Thoracic aorta (tissue), 2 donors: ENCODE measurements around the gene ZNF169. TPM values are rescaled to one million over a fixed set of nuclear protein-coding genes. Genes with fewer than 3 reads are reported as not detected.

Source experiments
- ATAC-seq: fragments of 150-250 bp; one replicate; pipeline ENCODE4 v1.8.0; 2017; ENCODE audit warnings: low read depth; ENCODE audit not compliant: insufficient number of reproducible peaks, low FRiP score
- DNase-seq: peaks from one replicate; pipeline ENCODE4 v3.0.0-alpha.2; 2020; ENCODE audit warnings: low spot score
- H3K27ac ChIP-seq, 2 donors: fragments of 200-600 bp; sonication (generic); 1 replicate in 1 of 2; 2 replicates in 1 of 2; pipeline ENCODE4 v1.5.1; 2016; ENCODE audit warnings: mild to moderate bottlenecking in 2 of 2, moderate library complexity in 2 of 2
- H3K27me3 ChIP-seq: fragments of 200-600 bp; sonication (generic); replicated peaks from 2 replicates; pipeline ENCODE4 v1.6.0; 2016; ENCODE audit warnings: mild to moderate bottlenecking; ENCODE audit not compliant: insufficient read depth
- H3K36me3 ChIP-seq: fragments of 200-600 bp; sonication (generic); one replicate; pipeline ENCODE4 v1.5.1; 2016
- H3K4me1 ChIP-seq, 2 donors: fragments of 200-600 bp; sonication (generic); 1 replicate in 1 of 2; 2 replicates in 1 of 2; pipeline versions ENCODE4 v1.5.1 to v1.6.0; 2016; ENCODE audit warnings: low read depth in 2 of 2, mild to moderate bottlenecking in 1 of 2; ENCODE audit not compliant: control insufficient read depth in 1 of 2
- H3K4me3 ChIP-seq: fragments of 200-600 bp; sonication (generic); 2 replicates; pipeline ENCODE4 v1.5.1; 2016; ENCODE audit warnings: mild to moderate bottlenecking
- H3K9me3 ChIP-seq: fragments of 200-600 bp; sonication (generic); 2 replicates; pipeline ENCODE4 v1.5.1; 2016
- total RNA-seq, 2 donors: library from RNA; depleted of rRNA; stranded (reverse); fragments of >200 nt; gene quantifications; one replicate each; pipeline versions ENCODE4 v1.1.0 to v1.2.3, GENCODE V29; 2016
- TF ChIP-seq, protein P1 (sequence below): fragments of 200-600 bp; sonication (generic); IDR thresholded peaks from one replicate; pipeline ENCODE4 v1.5.1; 2019; ENCODE audit warnings: antibody characterized with exemption

Gene ZNF169
- total RNA-seq, 2 donors from 2014 or later, result 6.6 to 11.9 TPM

GRCh38 chr9:94289691-94290090, 30.6 kb downstream of the ZNF169 start:
- TF ChIP-seq, protein P1, sequence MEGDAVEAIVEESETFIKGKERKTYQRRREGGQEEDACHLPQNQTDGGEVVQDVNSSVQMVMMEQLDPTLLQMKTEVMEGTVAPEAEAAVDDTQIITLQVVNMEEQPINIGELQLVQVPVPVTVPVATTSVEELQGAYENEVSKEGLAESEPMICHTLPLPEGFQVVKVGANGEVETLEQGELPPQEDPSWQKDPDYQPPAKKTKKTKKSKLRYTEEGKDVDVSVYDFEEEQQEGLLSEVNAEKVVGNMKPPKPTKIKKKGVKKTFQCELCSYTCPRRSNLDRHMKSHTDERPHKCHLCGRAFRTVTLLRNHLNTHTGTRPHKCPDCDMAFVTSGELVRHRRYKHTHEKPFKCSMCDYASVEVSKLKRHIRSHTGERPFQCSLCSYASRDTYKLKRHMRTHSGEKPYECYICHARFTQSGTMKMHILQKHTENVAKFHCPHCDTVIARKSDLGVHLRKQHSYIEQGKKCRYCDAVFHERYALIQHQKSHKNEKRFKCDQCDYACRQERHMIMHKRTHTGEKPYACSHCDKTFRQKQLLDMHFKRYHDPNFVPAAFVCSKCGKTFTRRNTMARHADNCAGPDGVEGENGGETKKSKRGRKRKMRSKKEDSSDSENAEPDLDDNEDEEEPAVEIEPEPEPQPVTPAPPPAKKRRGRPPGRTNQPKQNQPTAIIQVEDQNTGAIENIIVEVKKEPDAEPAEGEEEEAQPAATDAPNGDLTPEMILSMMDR, result no peak
- Histone ChIP-seq H3K27ac (peak overlapping the region; percentile 46 to 55), H3K9me3 (no peaks in the 10 kb centered on the region), H3K4me1 (peaks cover 11 to 55% of the 10 kb centered on the region in 2 donors), H3K36me3 (no peaks in the 10 kb centered on the region), H3K27me3 (no peaks in the 10 kb centered on the region), H3K4me3 (no peak overlapping the region)
- ATAC-seq (no peak), DNase-seq (no peak)

GRCh38 chr9:94298949-94299599, 40.0 kb downstream of the ZNF169 start:
- DNase-seq (no peak), ATAC-seq (no peak)
- Histone ChIP-seq H3K27ac (no peak overlapping the region), H3K27me3 (no peaks in the 10 kb centered on the region), H3K4me1 (no peaks in the 10 kb centered on the region), H3K36me3 (no peaks in the 10 kb centered on the region), H3K4me3 (no peak overlapping the region), H3K9me3 (no peaks in the 10 kb centered on the region)
- TF ChIP-seq, protein P1, result no peak

DNA sequence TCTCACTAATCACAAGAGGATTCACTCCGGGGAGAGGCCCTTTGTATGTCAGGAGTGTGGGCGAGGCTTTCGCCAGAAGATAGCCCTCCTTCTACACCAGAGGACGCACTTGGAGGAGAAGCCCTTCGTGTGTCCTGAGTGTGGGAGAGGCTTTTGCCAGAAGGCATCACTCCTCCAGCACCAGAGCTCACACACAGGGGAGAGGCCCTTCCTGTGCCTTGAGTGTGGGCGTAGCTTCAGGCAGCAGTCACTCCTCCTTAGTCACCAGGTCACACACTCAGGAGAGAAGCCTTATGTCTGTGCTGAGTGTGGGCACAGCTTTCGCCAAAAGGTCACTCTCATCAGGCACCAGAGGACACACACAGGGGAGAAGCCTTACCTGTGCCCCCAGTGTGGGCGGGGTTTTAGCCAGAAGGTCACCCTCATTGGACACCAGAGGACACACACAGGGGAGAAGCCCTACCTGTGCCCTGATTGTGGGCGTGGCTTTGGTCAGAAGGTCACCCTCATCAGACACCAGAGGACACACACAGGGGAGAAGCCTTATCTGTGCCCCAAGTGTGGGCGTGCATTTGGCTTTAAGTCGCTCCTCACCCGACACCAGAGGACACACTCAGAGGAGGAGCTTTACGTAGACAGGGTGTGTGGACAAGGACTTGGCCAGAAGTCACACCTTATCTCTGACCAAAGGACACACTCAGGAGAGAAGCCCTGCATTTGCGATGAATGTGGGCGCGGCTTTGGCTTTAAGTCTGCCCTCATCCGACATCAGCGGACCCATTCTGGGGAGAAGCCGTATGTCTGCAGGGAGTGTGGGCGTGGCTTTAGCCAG, 41.6 kb downstream of the ZNF169 start:
- DNase-seq (no peak), ATAC-seq (no peak)
- Histone ChIP-seq H3K36me3 (no peaks in the 10 kb centered on the region), H3K4me1 (no peaks in the 10 kb centered on the region), H3K9me3 (no peaks in the 10 kb centered on the region), H3K27me3 (no peaks in the 10 kb centered on the region), H3K4me3 (no peak overlapping the region), H3K27ac (no peak overlapping the region)
- TF ChIP-seq, protein P1, result no peak

GRCh38 chr9:94301583-94301982, 42.5 kb downstream of the ZNF169 start:
- Histone ChIP-seq H3K4me3 (no peak overlapping the region), H3K27me3 (no peaks in the 10 kb centered on the region), H3K9me3 (no peaks in the 10 kb centered on the region), H3K36me3 (no peaks in the 10 kb centered on the region), H3K27ac (no peak overlapping the region), H3K4me1 (no peaks in the 10 kb centered on the region)
- TF ChIP-seq, protein P1, result no peak
- ATAC-seq (no peak), DNase-seq (no peak)

DNA sequence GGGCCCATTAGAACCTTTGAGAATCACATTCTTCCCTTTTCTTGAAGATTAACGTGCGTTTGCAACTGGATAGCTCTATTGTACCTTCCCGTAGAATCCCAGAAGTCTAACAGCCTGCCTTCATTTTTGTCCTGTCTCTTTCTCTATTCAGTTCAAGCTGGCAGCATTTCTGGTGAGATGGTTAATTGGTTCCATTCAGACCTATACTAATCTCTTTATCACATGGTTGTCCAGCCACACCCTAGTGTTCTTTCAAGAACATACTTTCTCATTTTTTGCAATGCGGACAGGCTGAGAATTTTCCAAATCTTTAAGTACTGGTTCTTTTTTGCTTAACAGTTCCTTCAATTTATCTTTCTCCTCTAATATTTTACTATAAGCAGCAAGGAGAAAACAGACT, 43.3 kb downstream of the ZNF169 start:
- H3K4me1 ChIP-seq, result no peaks in the 10 kb centered on the region
- no peak overlapping the region for H3K4me3 ChIP-seq
- H3K36me3 ChIP-seq, result no peaks in the 10 kb centered on the region
- TF ChIP-seq, protein P1, result no peak
- no peaks in the 10 kb centered on the region for H3K9me3 ChIP-seq
- H3K27ac ChIP-seq, result no peak overlapping the region
- no peak for DNase-seq
- H3K27me3 ChIP-seq, result no peaks in the 10 kb centered on the region
- ATAC-seq, result no peak
